Mucosa of descending colon (tissue), 3 donors: ENCODE measurements around the gene SMIM30. TPM values are rescaled to one million over a fixed set of nuclear protein-coding genes. Genes with fewer than 3 reads are reported as not detected.

ENCODE experiments used
- ATAC-seq: fragments of 200-7000 bp; cut with Tn5 transposase; one replicate; pipeline ENCODE4 v1.9.1; 2020; ENCODE audit warnings: mild to moderate bottlenecking, moderate library complexity
- DNase-seq, 3 donors: peaks; one replicate each; pipeline ENCODE4 v3.0.0-alpha.2; 2020
- H3K36me3 ChIP-seq: fragments of 200-600 bp; one replicate; pipeline ENCODE4 v1.8.0; 2021; ENCODE audit warnings: low read depth, mild to moderate bottlenecking
- H3K4me1 ChIP-seq: fragments of 200-600 bp; one replicate; pipeline ENCODE4 v1.8.0; 2021; ENCODE audit warnings: low read depth, mild to moderate bottlenecking
- H3K4me3 ChIP-seq: fragments of 200-600 bp; one replicate; pipeline ENCODE4 v1.8.0; 2021; ENCODE audit warnings: mild to moderate bottlenecking
- H3K9me3 ChIP-seq: fragments of 200-600 bp; one replicate; pipeline ENCODE4 v1.8.0; 2021; ENCODE audit warnings: mild to moderate bottlenecking
- intact Hi-C, 2 donors: fragments of 100-400 bp; cut with DNase I in 1 of 2; cut with micrococcal nuclease in 1 of 2; formaldehyde crosslinking; loops; one replicate each; pipeline versions ENCODE4 v1.11.0 to v1.11.1; 2022; cut with DNase I, micrococcal nuclease
- total RNA-seq, 3 donors: library from RNA; stranded (reverse); fragmentation: NEBNext Ultra II Directional in 2 of 3; extraction: Animal tissue kit (Norgen Biotek cat#: 25700) in 2 of 3; gene quantifications; one replicate each; pipeline versions ENCODE4 v1.2.1 to v1.2.4, GENCODE V29; 2021 to 2023
- TF ChIP-seq, protein P1 (sequence below): fragments of 200-600 bp; IDR thresholded peaks from one replicate; pipeline ENCODE4 v1.8.0; 2022; ENCODE audit warnings: antibody characterized with exemption, mild to moderate bottlenecking
- donor health status: DM: no; HTN: no; CAD: no; lungs with moderate emphysema.
- donor health status: DM: no; HTN: no; CAD: no.
- donor health status: DM: no; HTN: yes; CAD: no.

Gene SMIM30
- total RNA-seq, 3 donors from 2014 or later, result 21.4 to 27.6 (median 26.9) TPM

DNA sequence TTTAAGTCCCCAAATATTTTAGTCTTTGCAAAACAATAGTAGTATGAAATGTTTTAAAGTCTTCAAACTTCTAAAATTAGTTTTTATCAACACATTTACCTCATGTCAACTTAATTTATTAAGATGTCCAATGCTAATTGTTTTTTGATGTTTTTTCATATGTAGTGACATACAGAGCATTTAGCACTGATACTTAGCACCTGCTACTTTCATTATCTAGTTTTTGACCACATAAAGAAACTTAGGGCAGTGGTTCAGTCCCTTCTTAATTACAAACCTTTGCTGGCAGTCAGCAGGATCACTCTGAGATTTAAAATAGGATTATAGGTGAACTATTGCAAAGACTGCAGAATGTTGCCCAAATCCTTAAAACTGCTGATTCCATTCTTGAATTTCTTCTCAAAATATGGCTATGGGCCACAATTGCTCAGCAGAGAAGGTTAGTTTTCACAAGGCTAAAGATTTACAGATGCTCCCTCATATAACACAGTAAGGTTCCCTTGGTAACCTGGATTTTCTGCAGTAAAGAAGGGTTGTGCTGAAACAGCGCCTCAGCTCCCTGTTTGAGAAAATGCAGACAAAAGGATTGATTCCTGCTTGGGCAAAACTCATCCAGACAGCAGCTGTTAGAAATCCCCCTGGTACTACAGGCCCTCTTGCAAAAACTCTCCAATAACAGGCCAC, 35.1 kb downstream of the SMIM30 start:
- Histone ChIP-seq H3K4me3 (no peak overlapping the region), H3K36me3 (no peaks in the 10 kb centered on the region), H3K4me1 (no peaks in the 10 kb centered on the region), H3K9me3 (no peaks in the 10 kb centered on the region)
- TF ChIP-seq, protein P1, sequence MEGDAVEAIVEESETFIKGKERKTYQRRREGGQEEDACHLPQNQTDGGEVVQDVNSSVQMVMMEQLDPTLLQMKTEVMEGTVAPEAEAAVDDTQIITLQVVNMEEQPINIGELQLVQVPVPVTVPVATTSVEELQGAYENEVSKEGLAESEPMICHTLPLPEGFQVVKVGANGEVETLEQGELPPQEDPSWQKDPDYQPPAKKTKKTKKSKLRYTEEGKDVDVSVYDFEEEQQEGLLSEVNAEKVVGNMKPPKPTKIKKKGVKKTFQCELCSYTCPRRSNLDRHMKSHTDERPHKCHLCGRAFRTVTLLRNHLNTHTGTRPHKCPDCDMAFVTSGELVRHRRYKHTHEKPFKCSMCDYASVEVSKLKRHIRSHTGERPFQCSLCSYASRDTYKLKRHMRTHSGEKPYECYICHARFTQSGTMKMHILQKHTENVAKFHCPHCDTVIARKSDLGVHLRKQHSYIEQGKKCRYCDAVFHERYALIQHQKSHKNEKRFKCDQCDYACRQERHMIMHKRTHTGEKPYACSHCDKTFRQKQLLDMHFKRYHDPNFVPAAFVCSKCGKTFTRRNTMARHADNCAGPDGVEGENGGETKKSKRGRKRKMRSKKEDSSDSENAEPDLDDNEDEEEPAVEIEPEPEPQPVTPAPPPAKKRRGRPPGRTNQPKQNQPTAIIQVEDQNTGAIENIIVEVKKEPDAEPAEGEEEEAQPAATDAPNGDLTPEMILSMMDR, result no peak
- intact Hi-C loops, result no loop called here
- no peak for DNase-seq
- ATAC-seq, result no peak

DNA sequence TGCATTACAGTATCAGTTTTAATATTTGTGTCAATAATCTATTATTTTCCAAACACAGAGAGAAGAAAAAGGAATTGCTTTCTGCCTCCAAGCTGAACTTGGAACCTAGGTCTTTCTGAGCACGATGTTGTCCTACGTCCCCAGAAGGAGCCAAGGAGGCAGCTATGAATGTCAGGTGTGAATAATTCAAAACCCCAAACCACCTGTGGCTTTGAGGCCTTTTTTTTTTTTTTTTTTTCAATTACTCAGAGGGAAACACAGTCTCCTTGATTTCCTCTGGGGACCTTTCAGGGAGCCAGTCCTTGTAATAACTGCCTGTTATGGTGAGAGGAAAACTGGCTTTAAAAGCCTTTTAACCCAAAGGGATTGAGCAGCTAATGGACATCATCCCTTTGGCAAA, 40.0 kb downstream of the SMIM30 start:
- ATAC-seq, result no peak
- intact Hi-C loops, result no loop called here
- TF ChIP-seq, protein P1, result no peak
- no peaks in the 10 kb centered on the region for H3K36me3 ChIP-seq
- no peak overlapping the region for H3K4me3 ChIP-seq
- no peaks in the 10 kb centered on the region for H3K4me1 ChIP-seq
- H3K9me3 ChIP-seq, result no peaks in the 10 kb centered on the region
- no peak for DNase-seq

DNA sequence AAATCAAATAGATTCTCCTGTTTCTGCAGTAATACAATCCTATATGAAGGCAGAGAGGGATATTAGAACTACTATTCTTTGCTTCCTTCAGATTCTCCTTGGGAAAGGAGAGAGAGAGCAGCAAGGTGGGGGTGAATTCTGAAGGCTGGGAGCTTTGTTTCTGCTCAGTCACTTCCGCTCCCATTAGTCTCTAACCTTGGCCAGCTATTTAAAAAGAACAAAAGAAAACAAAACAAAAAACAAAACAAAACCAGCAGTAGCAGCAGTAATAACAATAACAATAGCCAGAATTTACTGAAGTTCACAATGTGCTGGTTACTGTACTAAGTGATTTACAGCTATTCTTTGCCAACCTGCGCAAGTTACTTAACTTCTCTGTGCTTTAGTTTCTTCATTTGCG, 41.7 kb downstream of the SMIM30 start:
- TF ChIP-seq, protein P1, result no peak
- intact Hi-C loops, result no loop called here
- no peak for DNase-seq

DNA sequence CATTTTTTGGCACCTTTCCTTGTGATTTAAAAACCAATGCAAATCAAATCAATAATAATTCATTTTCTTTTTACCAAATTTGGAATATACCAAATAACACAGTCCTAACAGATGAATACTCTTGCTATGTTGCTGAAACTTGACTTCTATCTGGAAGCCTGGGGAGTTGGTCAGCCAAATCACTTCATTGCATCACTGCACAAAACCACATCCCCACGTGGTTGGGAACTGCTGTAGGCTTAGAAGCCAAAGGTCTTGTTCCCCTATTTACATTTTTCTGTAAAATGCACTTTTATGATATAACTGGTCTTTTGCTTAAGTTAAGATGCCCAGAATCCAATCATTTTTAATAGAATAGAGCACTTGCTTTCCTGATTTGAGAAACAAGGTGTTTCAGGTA, 46.9 kb downstream of the SMIM30 start:
- ATAC-seq (no peak), DNase-seq (peak in 1 of 3 donors; percentile 30)
- no peaks in the 10 kb centered on the region for H3K36me3 ChIP-seq
- intact Hi-C loops, result no loop called here
- no peak overlapping the region for H3K4me3 ChIP-seq
- H3K9me3 ChIP-seq, result no peaks in the 10 kb centered on the region
- H3K4me1 ChIP-seq, result no peaks in the 10 kb centered on the region
- TF ChIP-seq, protein P1, result no peak

More for the DNA sequence above, 41.7 kb downstream of the SMIM30 start:
- no peak for ATAC-seq
- Histone ChIP-seq H3K9me3 (no peaks in the 10 kb centered on the region), H3K36me3 (no peaks in the 10 kb centered on the region), H3K4me1 (no peaks in the 10 kb centered on the region), H3K4me3 (no peak overlapping the region)

Other genes starting within 250 kb of the SMIM30 start
- under 1 TPM; 0.12 to 0.70 (median 0.57) TPM for gene GPR85, start 31.7 kb downstream of the SMIM30 start, total RNA-seq